ENCODE data around the gene SLC9C2. TPM values are rescaled to one million over a fixed set of nuclear protein-coding genes. Genes with fewer than 3 reads are reported as not detected.

Gene SLC9C2
- polyA plus RNA-seq, 1 of the 3 experiments (the other 2 are of a cell fraction): not detected

GRCh38 chr1:173499729-173500128 is 103.1 kb downstream of the SLC9C2 start:
- no peak for TF ChIP-seq NFIC (IDR thresholded peaks at IDR 0.05; ENCODE audit: borderline replicate concordance)
- no peak for TF ChIP-seq RFX5 (IDR thresholded peaks at IDR 0.05; ENCODE audit: low read length)
- TF ChIP-seq MEF2A (IDR thresholded peaks at IDR 0.05; ENCODE audit: borderline replicate concordance, low read depth): no peak
- POLR2A ChIA-PET: no interaction called here
- CTCF ChIA-PET: no interaction called here

GRCh38 chr1:173496757-173497320 is 106.0 kb downstream of the SLC9C2 start:
- no peaks in the 10 kb centered on the region for H3K4me1 ChIP-seq (ENCODE audit: control insufficient read depth in 1 of 2, insufficient read depth in 2 of 2, low read depth in 1 of 2, low read length in 1 of 2)
- ChIA-PET CTCF (interaction anchor here (1.0 kb wide), 1 partner anchor 18 kb away, joined by 3 read pairs; no protein-coding TSS in a partner anchor), POLR2A (no interaction called here)
- H3K9me3 ChIP-seq: no peaks in the 10 kb centered on the region
- H3F3A ChIP-seq (replicated peaks; ENCODE audit: insufficient read depth): no peaks in the 10 kb centered on the region
- no peaks in the 10 kb centered on the region for H3K9me2 ChIP-seq
- no peaks in the 10 kb centered on the region for H3K79me2 ChIP-seq (ENCODE audit: insufficient read depth)
- no peak for TF ChIP-seq TCF12 (IDR thresholded peaks at IDR 0.05)
- no peak for TF ChIP-seq RXRA (IDR thresholded peaks at IDR 0.05; ENCODE audit: borderline replicate concordance, low read depth)
- no peak for TF ChIP-seq RFX5 (IDR thresholded peaks at IDR 0.05; ENCODE audit: low read length)
- no peak for TF ChIP-seq MEF2A (IDR thresholded peaks at IDR 0.05; ENCODE audit: borderline replicate concordance, low read depth)
- TF ChIP-seq SIN3A (IDR thresholded peaks at IDR 0.05; ENCODE audit: borderline replicate concordance, low read depth, low read length): no peak
- no peak for TF ChIP-seq ELF1 (IDR thresholded peaks at IDR 0.05)
- no peak for TF ChIP-seq YY1 (IDR thresholded peaks at IDR 0.05; ENCODE audit: low read depth)
- no peak for TF ChIP-seq PBX3 (IDR thresholded peaks at IDR 0.05)
- no peak overlapping the region for H3K27ac ChIP-seq (ENCODE audit: low read depth in 2 of 2, low read length in 1 of 2)
- whole genome bisulfite sequencing (ENCODE audit: low lambda C conversion rate): 58% methylated on average over 2 of the region's 2 CpGs
- no peak overlapping the region for H3K4me2 ChIP-seq
- H3K4me3 ChIP-seq (ENCODE audit: low read depth in 2 of 2, low read length in 1 of 2): no peak overlapping the region
- no peaks in the 10 kb centered on the region for H3K36me3 ChIP-seq (replicated peaks in 1 of 2; ENCODE audit: control insufficient read depth in 1 of 2, insufficient read depth in 2 of 2, low read length in 1 of 2)
- DNase-seq: no peak
- no peaks in the 10 kb centered on the region for H3K27me3 ChIP-seq (ENCODE audit: insufficient read depth)
- no peak overlapping the region for H2AFZ ChIP-seq (ENCODE audit: low read depth)
- no peaks in the 10 kb centered on the region for H4K20me1 ChIP-seq (ENCODE audit: insufficient read depth)
- no peak overlapping the region for H3K9ac ChIP-seq

More at GRCh38 chr1:173499729-173500128, 103.1 kb downstream of the SLC9C2 start:
- H3K9me3 ChIP-seq: no peaks in the 10 kb centered on the region
- H3K27ac ChIP-seq (ENCODE audit: low read depth in 2 of 2, low read length in 1 of 2): no peak overlapping the region
- H3K27me3 ChIP-seq (ENCODE audit: insufficient read depth): no peaks in the 10 kb centered on the region
- no peaks in the 10 kb centered on the region for H3F3A ChIP-seq (replicated peaks; ENCODE audit: insufficient read depth)
- H3K79me2 ChIP-seq (ENCODE audit: insufficient read depth): no peaks in the 10 kb centered on the region
- H4K20me1 ChIP-seq (ENCODE audit: insufficient read depth): no peaks in the 10 kb centered on the region
- H3K4me1 ChIP-seq (ENCODE audit: control insufficient read depth in 1 of 2, insufficient read depth in 2 of 2, low read depth in 1 of 2, low read length in 1 of 2): no peaks in the 10 kb centered on the region
- no peak overlapping the region for H2AFZ ChIP-seq (ENCODE audit: low read depth)
- 46% methylated on average over 4 of the region's 4 CpGs for WGBS (ENCODE audit: low lambda C conversion rate)
- DNase-seq: no peak
- H3K4me3 ChIP-seq (ENCODE audit: low read depth in 2 of 2, low read length in 1 of 2): no peak overlapping the region
- H3K4me2 ChIP-seq: no peak overlapping the region
- H3K9ac ChIP-seq: no peak overlapping the region
- no peaks in the 10 kb centered on the region for H3K36me3 ChIP-seq (replicated peaks in 1 of 2; ENCODE audit: control insufficient read depth in 1 of 2, insufficient read depth in 2 of 2, low read length in 1 of 2)
- no peaks in the 10 kb centered on the region for H3K9me2 ChIP-seq

GRCh38 chr1:173495609-173496267 is 107.1 kb downstream of the SLC9C2 start:
- Histone ChIP-seq H3K27me3 (ENCODE audit: insufficient read depth) (no peaks in the 10 kb centered on the region), H3K4me2 (no peak overlapping the region), H3K9ac (no peak overlapping the region), H3F3A (replicated peaks; ENCODE audit: insufficient read depth) (no peaks in the 10 kb centered on the region), H3K27ac (ENCODE audit: low read depth in 2 of 2, low read length in 1 of 2) (no peak overlapping the region), H2AFZ (ENCODE audit: low read depth) (no peak overlapping the region), H3K4me3 (ENCODE audit: low read depth in 2 of 2, low read length in 1 of 2) (no peak overlapping the region), H4K20me1 (ENCODE audit: insufficient read depth) (no peaks in the 10 kb centered on the region), H3K9me3 (no peaks in the 10 kb centered on the region), H3K36me3 (replicated peaks in 1 of 2; ENCODE audit: control insufficient read depth in 1 of 2, insufficient read depth in 2 of 2, low read length in 1 of 2) (no peaks in the 10 kb centered on the region), H3K9me2 (no peaks in the 10 kb centered on the region), H3K4me1 (ENCODE audit: control insufficient read depth in 1 of 2, insufficient read depth in 2 of 2, low read depth in 1 of 2, low read length in 1 of 2) (no peaks in the 10 kb centered on the region), H3K79me2 (ENCODE audit: insufficient read depth) (no peaks in the 10 kb centered on the region)
- WGBS (ENCODE audit: low lambda C conversion rate): 72% methylated on average over 8 of the region's 8 CpGs
- TF ChIP-seq PBX3 (IDR thresholded peaks at IDR 0.05): no peak
- TF ChIP-seq RAD21 (IDR thresholded peaks at IDR 0.05; ENCODE audit: low read length): no peak
- TF ChIP-seq FOXM1 (IDR thresholded peaks at IDR 0.05; ENCODE audit: low read depth): no peak
- TF ChIP-seq REST (IDR thresholded peaks at IDR 0.05; ENCODE audit: low read depth, low read length): no peak
- TF ChIP-seq SIN3A (IDR thresholded peaks at IDR 0.05; ENCODE audit: borderline replicate concordance, low read depth, low read length): no peak
- no peak for TF ChIP-seq EP300 (IDR thresholded peaks at IDR 0.05; ENCODE audit: borderline replicate concordance in 1 of 2, low read depth in 1 of 2, low read length in 1 of 2)
- ChIA-PET POLR2A (no interaction called here), CTCF (interaction anchor here (1.0 kb wide), 1 partner anchor 17 kb away, joined by 3 read pairs; no protein-coding TSS in a partner anchor)
- no peak for DNase-seq

Measured in SK-N-SH (cell line).